Measurements from ENCODE around the gene GNAI2.
"Not testable (repeated sequence)": the region's sequence is repeated elsewhere in the genome, so short reads cannot be mapped to it uniquely, and the experiment has no call there.

GNAI2 gene

DNA sequence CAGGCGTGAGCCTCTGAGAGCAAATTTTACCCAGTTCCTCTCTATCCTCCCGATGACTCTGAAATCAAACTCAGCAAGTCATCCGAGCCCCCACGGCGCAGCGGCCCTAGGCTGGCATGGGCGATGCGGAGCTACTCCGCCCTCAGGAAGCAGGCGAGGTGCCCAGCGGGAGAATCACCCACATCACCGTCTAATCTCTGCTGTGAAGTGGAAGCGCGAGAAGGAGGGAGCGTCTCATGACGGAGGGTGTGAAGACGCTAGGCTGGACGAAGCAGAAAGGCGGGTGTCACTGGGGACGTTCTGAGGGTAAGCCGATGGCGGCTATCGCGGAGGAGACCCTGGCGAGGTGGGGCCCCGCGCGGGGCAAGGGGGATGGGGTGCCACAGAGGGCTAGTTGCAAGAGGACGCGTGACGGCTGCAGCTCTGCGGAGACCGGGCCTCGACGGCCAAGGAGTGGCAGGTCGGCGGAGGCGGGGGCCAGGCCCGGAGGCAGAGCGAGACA, 9.1 kb upstream of the GNAI2 start:
- DNase-seq (ENCODE audit: low read depth in 3 of 3) = peak in 1 of 3 experiments; percentile 30

- peak; percentile 78 to 89 (median 82) for DNase-seq (ENCODE audit: low read depth in 3 of 3)
These were observed 8.4 kb upstream of the GNAI2 start for GRCh38 chr3:50227390-50228183.

DNA sequence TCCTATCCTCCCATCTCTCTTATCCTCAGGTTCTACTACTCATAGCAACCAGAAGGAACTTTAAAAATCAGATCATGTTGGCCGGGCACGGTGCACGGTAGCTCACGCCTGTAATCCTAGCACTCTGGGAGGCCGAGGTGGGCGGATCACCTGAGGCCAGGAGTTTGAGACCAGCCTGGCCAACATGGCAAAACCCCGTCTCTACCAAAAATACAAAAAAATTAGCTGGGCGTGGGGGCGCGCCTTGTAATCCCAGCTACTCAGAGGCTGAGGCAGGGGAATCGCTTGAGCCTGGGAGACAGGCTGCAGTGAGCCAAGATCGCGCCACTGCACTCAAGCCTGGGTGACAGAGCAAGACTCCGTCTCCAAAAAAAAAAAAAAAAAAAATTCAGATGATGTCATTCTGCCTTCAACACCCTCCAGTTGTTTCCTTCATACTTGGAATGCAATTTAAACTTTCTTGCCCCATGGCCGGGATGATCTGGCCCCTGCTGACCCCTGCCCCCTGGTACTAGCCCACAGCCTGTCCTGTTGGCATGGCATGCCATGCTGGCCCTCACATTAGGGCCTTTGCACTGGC, 7.7 kb upstream of the GNAI2 start:
- DNase-seq (ENCODE audit: low read depth in 3 of 3) = not testable (repeated sequence)

- DNase-seq (ENCODE audit: low read depth in 3 of 3) = no peak
These were observed 6.5 kb upstream of the GNAI2 start for GRCh38 chr3:50229490-50229889.

DNA sequence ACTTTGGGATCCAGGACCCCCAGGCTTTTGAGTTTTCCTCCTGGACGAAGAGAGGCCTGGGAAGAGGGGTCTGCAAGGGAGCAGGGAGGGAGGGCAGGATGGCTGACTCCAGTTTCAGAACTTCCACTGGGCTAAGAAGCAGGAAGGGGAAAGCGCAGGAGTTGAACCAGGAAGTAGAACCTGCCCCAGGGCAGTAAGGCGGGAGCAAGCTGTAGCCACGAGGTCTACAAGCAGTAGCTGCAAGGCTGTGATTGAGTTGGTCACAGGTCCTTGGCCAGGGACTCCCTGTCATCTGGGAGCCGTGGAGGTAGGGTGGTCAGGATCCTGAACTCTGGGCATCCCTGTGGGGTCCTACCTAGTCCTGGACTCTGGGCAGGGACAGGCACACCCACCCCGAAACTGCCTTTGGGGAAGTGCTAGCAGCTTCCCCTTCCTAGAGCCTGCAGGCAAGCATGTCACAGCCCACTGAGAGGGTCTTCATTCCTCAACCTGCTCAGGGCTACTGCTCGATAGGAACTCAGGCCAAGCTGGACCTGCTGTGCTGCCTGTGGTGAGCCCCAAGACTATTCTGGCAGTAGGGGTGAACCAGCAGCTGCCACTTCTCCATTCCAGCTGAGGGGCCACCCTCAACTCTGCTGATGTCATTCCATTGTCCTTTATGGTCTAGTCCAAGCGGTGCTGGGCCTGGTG, 5.8 kb upstream of the GNAI2 start:
- no peak for DNase-seq (ENCODE audit: low read depth in 3 of 3)

DNA sequence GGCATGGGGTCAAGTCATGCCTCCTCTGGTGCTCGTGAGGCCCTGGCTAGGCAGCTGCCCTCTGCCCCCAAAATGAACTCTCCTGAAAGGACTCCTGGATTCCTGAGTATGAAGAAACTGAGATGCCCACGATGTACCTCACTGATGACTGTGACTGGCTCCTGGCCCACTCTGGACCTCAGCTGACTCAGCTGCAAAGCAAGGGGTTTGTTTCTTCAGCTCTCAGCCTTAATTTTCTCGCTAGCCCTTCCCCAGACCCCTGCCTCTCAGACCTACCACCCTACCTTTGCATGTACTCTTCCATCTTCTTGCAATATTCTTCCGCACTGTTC, 5.2 kb upstream of the GNAI2 start:
- no peak for DNase-seq (ENCODE audit: low read depth in 3 of 3)

- no peak for DNase-seq (ENCODE audit: low read depth in 3 of 3)
These were observed 4.4 kb upstream of the GNAI2 start for GRCh38 chr3:50231581-50231980.

DNA sequence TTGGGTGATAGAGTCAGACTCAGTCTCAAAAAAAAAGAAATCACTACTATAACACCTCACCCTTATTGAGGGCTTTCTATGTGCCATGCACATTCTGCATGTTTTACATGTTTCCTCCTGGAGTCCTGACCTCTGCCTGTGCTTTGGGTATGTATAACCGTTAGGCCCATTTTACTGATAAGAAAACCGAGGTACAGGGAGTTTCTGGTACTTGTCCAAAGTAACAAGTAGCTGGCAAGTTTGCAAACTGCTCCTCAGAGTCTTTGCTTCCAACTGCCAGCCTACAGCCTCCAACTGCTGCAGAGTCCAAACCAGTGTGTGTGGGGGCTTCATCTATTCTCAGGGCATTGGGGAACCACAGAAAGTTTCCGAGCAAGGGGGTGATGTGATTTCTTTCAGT, 3.7 kb upstream of the GNAI2 start:
- no peak for DNase-seq (ENCODE audit: low read depth in 3 of 3)

GRCh38 chr3:50233176-50233575, 2.8 kb upstream of the GNAI2 start:
- DNase-seq (ENCODE audit: low read depth in 3 of 3) = no peak

DNA sequence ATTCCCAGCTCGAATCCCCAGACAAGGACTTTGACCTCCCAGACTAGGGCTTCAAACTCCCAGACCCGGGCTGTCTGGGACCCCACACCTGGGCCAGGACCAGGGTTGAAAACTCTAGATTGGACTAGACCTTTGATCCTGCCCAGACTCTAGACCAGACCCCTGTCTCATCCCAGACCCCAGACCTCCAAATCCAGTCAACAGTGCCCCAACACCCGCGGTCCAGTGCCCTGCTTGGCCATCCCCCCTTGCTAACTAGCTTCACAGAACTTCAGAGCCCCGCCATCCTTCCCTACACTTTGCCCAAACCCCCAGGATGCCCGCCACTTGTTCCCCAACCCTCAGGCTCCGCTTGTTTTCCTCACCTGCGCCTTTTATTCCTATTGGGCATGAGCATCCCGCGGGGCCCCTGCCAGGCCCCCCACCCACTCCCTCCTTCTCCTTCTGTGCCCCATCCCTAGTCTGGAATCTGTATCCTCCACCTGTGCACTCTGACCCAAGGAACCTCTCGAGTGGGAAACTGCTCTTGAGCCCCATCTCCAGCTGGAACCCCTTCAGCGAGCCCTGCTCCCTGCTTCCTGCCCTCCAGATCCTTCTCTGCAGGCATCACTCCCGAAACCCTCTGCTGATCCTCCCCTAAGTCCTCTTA, 604 bp downstream of the GNAI2 start:
- DNase-seq (ENCODE audit: low read depth in 3 of 3) = no peak

DNA sequence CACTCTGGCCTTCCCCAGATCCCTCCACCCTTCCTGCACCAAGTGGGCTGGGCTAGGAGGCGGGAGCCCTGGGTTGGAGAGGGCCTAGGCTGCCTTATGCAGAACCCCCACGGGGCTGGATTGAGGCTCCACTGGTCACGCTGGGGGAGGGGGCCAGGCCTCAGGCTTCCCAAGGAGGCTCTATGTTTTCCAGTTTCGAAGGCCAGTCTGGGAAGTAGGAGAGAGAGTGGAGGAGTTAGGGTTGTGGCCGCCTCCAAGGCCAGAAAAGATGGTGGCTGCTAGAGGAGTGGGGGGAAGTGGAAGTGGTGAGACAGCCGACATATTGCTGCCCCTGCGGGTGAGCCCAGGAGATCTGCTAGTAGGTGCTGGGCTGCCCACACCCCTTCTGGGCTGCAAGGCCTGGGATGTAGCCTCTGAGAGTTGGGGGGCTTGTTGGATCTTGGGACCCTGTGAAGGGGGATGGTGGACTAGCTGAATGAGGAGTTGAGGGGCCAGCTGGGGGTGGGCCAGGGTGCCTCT, 1.2 kb downstream of the GNAI2 start:
- no peak for DNase-seq (ENCODE audit: low read depth in 3 of 3)

DNA sequence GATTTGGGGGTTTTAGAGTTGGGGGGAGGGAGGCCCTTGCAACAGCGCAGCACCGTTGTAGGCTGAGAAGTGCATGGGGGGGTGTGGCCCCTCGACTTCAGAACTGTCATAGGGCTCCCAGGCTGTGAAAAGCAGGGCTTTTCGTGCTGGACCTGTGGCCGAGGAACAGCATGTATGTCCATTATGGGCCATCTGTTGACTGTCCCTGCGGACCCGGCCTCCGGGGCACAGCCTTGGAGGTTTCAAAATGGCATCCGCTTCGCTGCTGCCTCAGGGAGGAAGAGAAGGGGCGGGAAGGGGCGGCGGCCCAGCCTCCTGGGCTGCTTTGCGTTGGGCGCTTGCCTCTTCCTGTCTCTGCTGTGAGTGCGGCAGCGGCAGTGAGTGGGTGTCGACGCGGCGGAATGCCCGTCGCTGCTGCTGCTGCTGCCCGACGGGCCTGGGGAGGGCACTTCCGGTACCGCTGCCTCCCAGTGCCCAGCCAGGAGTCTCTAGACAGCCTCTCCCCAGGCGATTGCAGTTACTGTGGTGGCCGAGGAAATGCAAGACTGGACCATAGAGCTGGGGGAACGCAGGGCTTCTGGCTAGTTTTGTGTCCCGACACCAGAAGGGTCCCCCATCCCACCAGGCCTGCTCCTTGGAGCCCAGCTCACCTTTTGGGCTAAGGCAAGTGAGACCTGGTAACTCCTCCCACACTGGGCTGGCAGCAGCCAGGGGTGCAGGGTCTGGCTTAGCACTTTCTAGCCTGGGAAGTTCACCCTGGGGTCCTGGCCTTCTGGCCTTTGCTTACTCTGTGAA, 1.9 kb downstream of the GNAI2 start:
- DNase-seq (ENCODE audit: low read depth in 3 of 3) = peak; percentile 71 to 89 (median 73)

- no peak for DNase-seq (ENCODE audit: low read depth in 3 of 3)
These were observed 2.6 kb downstream of the GNAI2 start for GRCh38 chr3:50238549-50239026.

DNA sequence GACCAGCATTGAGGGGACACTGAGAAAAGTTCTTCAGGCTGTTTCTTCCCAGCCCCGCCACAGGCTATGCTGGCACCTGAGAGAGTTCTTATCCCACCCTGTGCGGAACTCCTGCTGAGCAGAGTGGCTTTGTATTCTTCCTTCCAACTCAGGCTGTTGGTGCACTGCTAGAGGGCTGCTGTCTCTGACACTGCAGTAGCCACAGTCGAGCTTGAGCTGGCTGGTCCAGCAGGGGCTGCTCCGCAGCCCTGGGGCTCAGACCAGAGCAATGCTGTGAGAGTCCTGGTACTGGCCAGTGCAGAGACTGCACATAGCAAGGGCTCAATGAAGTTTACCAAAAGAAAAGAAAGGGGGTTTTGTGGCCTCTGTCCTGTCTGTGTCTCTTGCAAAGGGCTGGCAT, 3.6 kb downstream of the GNAI2 start:
- no peak for DNase-seq (ENCODE audit: low read depth in 3 of 3)

DNA sequence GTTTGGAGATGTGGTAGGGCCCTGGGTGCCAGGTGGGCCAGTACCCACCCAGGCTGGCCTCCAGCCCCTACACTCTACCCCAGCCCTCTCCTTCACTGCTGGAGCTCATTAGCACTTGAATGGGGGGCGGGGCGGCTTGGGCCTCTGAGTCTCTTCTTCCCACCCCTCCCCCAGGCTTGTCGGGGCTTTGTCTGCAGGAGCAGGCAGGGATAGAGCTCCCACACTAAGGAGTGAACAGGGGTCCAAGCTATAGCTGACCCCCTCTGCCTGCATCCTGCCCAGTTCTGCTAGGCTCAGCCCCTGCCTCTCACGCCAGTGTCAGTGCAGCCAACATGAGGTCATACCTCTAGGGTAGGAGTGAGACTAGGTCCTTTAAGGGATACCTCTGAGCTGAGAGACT, 5.2 kb downstream of the GNAI2 start:
- DNase-seq (ENCODE audit: low read depth in 3 of 3) = no peak

DNA sequence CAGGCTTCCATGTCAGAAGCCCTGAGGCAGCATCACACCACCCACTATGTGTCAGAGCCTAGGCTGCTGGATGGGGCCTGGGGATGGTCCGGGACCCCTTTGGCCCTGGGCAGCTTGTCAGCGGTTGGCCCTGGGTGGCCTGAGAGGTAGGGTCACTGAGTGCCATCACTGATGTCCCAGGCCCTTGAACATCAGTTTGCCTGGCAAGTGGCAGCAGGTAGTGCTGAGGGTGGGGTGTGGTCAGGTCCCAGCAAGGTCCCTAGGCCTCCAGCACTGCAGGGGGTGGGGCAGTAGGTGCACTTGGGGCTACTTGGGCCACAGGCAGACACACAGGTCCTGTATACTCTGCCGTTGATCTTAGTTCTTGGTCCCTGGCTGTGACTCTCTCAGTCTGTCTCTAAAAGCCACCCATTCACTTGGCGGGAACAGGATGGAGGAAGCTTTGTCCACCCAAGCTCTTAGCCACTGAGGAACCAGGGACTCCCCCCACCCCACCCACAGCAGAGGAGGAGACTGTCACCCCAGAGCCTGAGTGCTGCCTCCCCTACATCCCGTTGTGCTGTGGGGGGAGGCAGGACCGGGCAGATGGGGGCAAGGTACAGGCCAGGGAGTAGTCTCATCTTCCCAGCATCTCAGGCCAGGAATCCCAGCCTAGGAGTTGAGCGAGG, 5.8 kb downstream of the GNAI2 start:
- DNase-seq (ENCODE audit: low read depth in 3 of 3) = no peak

- DNase-seq (ENCODE audit: low read depth in 3 of 3) = no peak
These were observed 6.4 kb downstream of the GNAI2 start for GRCh38 chr3:50242381-50242770.

DNA sequence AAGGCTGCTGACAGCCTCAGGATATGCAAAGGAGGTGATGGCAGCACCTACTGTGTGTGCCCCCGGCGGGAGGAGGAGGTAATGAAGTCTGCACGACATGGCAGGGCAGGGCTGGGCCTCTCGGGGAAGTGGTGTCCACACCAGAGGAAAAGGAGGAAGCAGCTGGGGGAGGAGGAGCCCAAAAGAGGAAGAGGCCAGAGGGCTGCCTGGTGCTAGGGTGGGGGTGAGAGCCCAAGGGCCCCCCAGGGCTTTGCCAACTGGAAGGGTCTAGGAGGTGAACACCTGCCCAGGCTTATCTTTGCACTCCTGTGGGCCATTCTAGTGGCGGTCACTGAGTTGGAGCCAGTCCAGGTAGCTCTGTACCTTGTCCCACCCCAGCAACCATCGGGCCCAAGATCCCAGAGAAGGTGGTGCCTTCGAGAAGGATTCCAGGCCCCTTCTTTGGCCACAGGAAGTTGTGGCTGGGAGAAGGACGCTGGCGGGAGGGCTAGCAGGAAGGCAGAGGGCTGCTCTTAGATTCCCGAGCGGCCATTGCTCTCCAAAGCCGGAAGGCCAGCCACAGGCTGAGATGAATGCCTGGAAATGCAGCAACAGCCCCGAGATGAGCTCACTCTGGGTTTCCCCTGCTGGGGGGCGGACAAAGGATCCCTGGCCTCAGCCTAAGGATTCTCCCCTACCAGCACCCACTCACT, 7.0 kb downstream of the GNAI2 start:
- DNase-seq (ENCODE audit: low read depth in 3 of 3) = peak in 1 of 3 experiments; percentile 44

DNA sequence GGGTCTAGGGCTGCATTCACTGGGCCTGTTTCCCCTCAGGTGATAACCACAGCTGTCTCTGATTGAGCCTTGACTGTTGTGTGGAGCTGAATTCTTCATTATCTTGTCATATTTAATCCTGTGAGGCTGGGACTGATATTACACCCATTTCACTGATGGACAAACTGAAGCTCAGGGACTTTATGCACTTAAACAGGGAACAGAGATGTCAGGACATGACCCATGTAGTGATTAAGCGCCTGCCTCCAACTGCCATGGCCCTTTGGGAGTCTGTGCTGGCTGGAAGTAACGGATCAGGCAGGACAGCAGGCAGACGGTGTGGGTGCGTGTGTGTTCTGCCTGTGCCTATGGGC, 7.5 kb downstream of the GNAI2 start:
- no peak for DNase-seq (ENCODE audit: low read depth in 3 of 3)

- DNase-seq (ENCODE audit: low read depth in 3 of 3) = not testable (repeated sequence)
These were observed 8.8 kb downstream of the GNAI2 start for GRCh38 chr3:50244813-50245212.
